HG03159 (cell line): Measurements from ENCODE around the gene CLHC1.
"Not testable (repeated sequence)": the region's sequence is repeated elsewhere in the genome, so short reads cannot be mapped to it uniquely, and the experiment has no call there.

Source experiments
- ATAC-seq: cut with Tn5 transposase; IDR thresholded peaks from one replicate; pipeline ENCODE4 v1.9.1; 2021; ENCODE audit warnings: mild to moderate bottlenecking, moderate library complexity; ENCODE audit not compliant: unreplicated experiment

Gene CLHC1

DNA sequence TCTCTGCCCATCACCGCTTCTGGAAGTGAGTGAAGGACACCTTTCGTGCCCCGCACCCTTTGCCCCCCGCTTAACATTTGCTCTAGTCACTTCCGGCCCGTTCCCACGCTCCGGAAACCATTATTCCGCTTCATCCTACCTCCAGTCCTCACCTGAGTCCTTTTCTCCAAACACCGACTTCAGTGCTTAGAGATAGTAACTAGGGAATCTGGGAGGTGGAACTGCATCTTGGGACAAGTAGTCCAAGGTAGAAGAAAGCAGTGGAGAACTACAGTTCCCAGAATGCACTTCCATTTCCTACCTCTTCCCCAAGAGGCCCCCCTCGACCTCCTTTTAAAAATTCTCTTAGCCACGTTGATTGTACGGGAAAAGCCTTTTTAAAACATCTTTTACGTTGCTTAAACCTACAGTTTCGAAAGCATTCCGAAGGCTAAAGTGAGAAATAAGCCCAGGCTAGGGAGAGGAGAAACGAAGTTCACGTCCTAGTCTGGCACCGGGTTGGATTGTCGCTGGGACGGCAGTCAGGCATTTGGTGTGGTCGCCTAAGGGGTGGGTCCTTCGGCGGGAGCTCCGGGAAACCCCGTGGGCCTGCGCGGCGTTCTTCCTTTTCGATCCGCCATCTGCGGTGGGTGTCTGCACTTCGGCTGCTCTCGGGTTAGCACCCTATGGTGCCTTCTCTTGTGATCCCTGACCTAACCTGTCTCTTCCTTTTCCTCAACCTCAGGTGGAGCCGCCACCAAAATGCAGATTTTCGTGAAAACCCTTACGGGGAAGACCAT, at the start of gene CLHC1, which contains the start of gene RPS27A:
CLHC1 (minus strand) TSS at position 210 of the 779 bp plus-strand sequence. CDS start 9,882 bp downstream, outside the sequence.
RPS27A (plus strand) TSS at position 605 of the 779 bp plus-strand sequence; CDS start at position 742, 137 bp downstream.
- ATAC-seq = peak; percentile 80

DNA sequence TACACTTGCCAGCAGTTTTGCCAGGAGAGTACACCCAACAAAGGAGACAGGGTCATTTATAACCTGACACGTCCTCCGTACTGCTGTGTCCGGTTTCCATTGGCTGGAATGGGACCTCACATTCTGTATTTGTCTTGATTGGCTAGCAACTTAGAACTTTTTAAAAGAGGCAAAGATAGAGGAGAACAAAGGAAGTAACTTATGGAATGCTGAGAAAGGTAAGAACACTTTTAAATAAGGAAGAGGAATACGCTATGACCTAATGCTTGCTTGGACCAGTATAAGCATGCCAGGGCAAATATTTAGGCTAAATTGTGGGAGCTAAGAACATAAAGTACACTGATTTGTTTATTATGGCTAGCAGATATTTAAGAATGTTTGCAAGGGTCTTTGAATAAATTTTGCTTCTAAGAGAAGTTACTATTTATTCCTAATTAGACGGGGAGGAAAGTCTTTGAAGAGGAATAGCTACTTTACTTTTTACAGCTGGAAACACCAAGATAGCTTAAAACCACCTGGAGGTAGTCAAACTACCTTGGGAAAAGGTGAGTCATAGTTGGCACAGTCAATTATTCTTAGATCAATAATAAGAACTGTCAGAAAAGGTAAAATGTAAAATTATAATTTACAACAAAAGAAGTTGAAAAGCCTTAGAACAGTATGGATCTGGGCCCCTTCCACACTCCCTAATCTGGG, 48.9 kb upstream of the CLHC1 start:
- not testable (repeated sequence) for ATAC-seq

DNA sequence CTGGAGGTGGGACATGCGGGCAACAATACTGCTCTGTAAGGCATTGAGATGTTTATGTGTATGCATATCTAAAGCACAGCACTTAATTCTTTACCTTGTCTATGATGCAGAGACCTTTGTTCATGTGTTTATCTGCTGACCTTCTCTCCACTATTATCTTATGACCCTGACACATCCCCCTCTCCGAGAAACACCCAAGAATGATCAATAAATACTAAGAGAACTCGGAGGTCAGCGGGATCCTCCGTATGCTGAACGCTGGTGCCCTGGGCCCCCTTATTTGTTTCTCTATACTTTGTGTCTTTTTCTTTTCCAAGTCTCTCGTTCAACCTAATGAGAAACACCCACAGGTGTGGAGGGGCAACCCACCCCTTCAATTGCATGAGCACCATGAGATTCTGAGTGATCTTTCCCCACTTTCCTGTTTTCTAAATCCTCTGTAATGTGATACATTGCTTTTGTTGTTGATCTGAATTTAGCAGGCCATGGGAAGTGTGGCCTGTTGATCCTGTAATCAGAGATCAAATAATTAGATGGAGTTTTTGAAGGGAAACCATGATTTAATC, 47.8 kb upstream of the CLHC1 start:
- not testable (repeated sequence) for ATAC-seq

DNA sequence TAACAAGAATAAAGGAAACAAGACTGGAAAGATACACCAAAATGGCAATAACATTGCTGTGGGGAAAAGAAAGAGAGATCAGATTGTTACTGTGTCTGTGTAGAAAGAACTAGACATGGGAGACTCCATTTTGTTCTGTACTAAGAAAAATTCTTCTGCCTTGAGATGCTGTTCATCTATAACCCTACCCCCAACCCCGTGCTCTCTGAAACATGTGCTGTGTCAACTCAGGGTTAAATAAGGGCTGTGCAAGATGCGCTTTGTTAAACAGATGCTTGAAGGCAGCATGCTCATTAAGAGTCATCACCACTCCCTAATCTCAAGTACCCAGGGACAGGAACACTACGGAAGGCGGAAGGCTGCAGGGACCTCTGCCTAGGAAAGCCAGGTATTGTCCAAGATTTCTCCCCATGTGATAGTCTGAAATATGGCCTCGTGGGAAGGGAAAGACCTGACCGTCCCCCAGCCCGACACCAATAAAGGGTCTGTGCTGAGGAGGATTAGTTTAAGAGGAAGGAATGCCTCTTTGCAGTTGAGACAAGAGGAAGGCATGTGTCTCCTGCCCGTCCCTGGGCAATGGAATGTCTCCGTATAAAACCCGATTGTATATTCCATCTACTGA, 47.2 kb upstream of the CLHC1 start:
- not testable (repeated sequence) for ATAC-seq

- ATAC-seq = no peak
Observed at GRCh38 chr2:55277310-55277709, 45.2 kb upstream of the CLHC1 start.

GRCh38 chr2:55274346-55274745, 42.3 kb upstream of the CLHC1 start:
- ATAC-seq = not testable (repeated sequence)

GRCh38 chr2:55269645-55269990, 37.5 kb upstream of the CLHC1 start:
- ATAC-seq = no peak

DNA sequence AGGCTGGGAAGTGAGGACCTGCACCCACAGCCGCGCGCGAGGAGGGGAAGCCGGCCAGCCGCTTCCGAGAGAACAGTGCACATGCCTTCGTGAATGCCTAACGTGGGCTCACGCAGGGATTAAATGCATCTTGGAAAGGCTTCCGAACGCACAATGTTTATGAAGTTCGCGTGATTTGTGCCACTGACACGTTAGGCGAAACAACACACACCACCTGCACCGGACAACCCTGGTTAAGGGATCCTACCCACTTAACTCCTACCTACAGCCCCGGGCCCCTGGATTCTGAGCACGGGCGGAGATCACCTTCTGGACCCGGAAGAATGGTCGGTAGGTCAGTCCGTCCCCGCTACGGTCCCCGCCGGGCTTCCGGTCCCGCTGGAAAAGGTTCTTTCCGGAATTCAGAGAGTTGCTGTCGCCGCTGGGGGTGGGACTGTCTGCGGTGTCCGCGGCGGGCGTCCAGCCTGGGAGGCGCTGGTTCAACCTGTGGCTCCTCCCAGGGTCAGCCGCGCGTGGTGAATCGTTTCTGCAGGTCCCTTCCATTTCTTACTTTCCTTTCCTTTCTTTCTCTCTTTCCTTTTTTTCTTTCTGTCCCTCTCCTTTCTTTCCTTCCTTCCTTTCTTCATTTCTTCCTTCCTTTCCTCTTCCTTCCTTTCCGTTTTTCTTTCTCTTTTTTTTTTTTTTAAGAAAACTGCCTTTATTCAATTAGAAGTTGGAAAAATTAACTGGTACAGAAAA, 37.0 kb upstream of the CLHC1 start, which contains the start of gene MTIF2:
MTIF2 (minus strand) TSS at position 325 of the 738 bp plus-strand sequence. CDS start 5,373 bp downstream, outside the sequence.
- ATAC-seq = peak; percentile 95

GRCh38 chr2:55268288-55268906, 36.3 kb upstream of the CLHC1 start:
- ATAC-seq = no peak

DNA sequence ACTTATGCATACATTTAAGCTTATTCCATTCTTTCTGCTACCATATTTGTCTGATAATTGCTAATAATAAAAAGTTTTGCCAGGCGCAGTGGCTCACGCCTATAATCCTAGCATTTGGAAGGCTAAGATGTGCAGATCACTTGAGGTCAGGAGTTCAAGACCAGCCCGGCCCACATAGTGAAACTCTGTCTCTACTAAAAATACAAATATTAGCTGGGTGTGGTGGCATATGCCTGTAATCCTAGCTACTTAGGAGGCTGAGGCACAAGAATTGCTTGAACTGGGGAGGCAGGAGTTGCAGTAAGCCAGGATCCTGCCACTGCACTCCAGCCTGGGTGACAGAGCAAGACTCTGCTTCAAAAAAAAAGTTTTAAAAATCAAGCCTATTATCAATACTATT, 27.5 kb upstream of the CLHC1 start:
- ATAC-seq = not testable (repeated sequence)

- no peak for ATAC-seq
Observed at GRCh38 chr2:55252832-55253231, 20.7 kb upstream of the CLHC1 start.

GRCh38 chr2:55247025-55247424, 14.9 kb upstream of the CLHC1 start:
- no peak for ATAC-seq

DNA sequence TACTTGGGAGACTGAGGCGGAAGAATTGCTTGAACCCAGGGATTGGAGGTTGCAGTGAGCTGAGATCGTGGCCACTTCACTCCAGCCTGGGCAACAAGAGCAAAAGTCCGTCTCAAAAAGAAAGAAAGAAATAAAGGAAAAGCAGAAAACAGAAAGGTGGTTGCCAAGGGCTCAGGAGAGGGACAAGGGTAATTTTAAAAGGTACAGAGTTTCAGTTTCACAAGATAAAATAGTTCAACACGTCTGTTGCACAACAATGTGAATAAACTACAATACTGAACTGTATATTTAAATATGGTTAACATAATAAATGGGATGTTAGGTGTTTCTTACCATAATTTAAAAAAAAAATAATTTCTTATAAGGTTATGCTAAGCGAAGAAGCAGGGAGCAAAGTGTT, 13.3 kb upstream of the CLHC1 start:
- no peak for ATAC-seq

- no peak for ATAC-seq
Observed at GRCh38 chr2:55242617-55243016, 10.5 kb upstream of the CLHC1 start.

DNA sequence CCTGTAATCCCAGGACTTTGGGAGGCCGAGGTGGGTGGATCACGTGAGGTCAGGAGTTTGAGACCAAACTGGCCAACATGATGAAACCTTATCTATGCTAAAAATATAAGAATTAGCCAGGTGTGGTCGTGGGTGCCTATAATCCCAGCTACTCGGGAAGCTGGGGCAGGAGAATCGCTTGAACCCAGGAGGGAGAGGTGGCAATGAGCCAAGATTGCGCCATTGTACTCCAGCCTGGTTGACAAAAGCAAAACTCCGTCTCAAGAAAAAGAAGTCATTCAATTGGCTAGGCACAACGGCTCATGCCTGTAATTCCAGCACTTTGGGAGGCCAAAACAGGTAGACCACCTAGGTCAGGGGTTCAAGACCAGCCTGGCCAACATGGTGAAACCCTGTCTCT, 9.5 kb upstream of the CLHC1 start:
- ATAC-seq = not testable (repeated sequence)

GRCh38 chr2:55239656-55240222, 7.6 kb upstream of the CLHC1 start:
- no peak for ATAC-seq

- ATAC-seq = no peak
Observed at GRCh38 chr2:55236992-55237543, 5.0 kb upstream of the CLHC1 start.

- ATAC-seq = no peak
Observed at GRCh38 chr2:55235724-55236538, 3.8 kb upstream of the CLHC1 start.

DNA sequence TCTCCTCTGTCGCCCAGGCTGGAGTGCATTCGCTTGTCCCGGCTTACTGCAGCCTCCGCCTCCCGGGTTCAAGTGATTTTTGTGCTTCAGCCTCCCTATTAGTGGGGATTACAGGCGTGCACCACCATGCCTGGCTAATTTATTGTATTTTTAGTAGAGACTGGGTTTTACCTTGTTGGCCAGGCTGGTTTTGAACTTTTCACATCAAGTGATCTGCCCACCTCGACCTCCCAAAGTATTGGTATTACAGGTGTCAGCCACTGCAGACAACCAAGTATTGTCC, 1.5 kb upstream of the CLHC1 start:
- no peak for ATAC-seq
